HG02852 (cell line): ENCODE measurements around the gene NDUFC1.
A peak's percentile ranks its signal among the peaks of the same experiment; 100 is the strongest.
"Not testable (repeated sequence)": the region's sequence is repeated elsewhere in the genome, so short reads cannot be mapped to it uniquely, and the experiment has no call there.

ENCODE experiments used
- ATAC-seq: cut with Tn5 transposase; IDR thresholded peaks from one replicate; pipeline ENCODE4 v1.9.1; 2021; ENCODE audit warnings: mild to moderate bottlenecking, moderate library complexity; ENCODE audit not compliant: unreplicated experiment

The NDUFC1 gene

DNA sequence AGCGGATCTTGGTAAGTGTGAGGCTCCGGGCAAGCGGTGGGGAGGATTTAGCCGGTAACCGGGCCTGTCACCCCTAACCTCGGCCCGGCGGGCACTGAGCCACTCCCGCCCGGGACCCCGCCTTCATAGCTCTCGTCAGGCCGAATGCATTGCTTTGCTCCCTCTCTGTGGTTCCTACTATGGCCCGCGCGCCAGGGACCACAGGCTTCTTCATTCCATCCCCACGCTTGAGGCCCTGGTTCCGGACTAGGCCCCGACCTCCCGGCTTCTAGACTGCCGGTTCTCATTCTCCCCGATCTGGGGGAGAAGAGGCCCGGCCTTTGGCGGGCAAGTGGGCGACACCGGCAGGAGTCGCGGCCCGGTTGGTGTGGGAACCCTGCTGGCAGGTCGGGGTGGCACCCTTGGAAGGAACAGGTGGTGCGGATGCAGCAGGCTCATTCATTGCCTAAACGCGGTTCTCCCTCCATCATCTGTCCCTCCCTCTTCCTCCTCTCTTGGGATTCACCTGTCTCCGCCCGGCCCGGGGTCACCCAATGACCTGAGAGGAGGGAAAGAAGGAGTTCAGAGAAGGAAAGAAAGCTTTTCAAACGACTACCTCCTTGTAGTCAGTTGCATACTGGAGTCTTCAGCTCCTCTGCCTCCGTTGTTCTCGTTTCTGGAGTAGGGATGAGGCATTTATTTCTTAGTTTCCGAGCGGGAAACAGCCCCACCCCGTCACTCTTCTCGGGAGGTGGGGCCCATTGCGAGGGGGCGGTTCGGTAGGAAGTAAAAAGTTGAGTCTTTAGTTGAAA, at the start of gene NDUFC1:
NDUFC1 (minus strand) TSS at position 657 of the 791 bp plus-strand sequence. CDS start 6,679 bp downstream, outside the sequence.
- ATAC-seq = peak; percentile 35

DNA sequence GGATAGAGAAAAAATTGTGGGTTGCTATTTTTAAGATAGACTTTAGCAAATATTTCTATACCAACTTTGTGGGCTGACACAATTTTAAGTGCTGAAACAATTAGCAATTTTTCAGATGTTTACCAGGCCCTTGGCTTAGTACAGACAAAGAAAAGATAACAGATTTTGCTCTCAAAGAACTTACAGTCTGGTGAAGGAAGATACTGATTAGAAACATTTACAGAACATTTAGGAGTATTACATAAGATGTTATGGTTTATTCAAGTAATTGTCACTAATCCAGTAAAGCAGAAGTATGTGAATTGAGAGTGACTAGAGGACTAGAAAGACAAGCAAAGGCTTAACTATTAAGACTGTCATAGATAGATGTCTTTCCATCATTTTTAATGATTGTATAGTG, 35.3 kb upstream of the NDUFC1 start:
- ATAC-seq = no peak

DNA sequence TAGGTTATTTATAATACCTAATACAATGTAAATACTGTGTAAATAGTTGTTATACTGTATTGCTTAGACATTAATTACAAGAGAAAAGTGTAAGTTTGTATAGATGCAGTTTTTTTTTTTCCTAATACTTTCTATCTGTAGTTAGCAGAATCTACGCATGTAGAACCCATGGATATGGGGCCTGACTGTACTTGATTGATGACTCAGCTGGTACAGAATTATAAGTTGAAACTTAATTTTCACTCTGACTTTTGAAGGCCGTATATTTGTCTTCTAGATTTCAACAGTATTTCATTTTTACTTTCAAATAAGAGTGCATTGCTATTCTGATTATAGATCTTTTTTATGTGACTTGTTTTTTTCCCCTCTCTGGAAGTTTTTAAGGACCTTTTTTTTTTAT, 30.8 kb upstream of the NDUFC1 start:
- no peak for ATAC-seq

DNA sequence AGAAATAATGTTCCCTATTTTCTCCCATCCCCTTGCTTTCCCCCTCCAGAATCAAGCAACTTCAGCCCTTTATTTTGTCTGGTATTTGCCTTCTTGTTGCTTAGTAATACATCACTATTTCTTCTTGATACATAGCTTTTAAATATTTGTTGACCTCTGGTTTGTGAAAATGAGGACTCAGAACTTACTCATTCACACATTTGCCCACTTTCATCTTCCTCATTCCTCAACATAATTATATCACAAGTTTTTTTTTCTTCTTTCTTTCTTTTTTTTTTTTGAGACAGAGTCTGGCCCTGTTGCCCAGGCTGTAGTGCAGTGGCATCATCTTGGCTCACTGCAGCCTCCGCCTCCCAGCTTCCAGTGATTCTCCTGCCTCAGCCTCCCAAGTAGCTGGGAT, 28.9 kb upstream of the NDUFC1 start:
- no peak for ATAC-seq

DNA sequence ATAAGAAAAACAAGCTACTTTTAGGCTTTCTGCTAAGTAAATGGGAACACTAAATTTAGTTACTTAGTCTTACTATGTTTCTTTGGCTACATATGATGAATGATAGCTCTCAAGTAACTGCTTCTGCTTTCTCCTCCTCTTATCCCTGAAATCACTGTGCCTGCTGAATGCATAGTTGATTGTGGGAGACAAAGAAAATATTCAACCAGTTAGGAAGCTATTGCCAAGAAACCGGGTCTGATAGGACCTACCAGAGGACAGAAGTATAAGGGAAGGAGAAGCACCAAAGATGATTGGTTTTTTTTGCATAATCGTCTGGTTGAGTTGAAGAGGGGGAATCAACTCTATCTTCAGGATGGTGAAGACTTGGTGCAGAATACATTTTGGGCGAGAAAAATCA, 28.0 kb upstream of the NDUFC1 start:
- no peak for ATAC-seq

DNA sequence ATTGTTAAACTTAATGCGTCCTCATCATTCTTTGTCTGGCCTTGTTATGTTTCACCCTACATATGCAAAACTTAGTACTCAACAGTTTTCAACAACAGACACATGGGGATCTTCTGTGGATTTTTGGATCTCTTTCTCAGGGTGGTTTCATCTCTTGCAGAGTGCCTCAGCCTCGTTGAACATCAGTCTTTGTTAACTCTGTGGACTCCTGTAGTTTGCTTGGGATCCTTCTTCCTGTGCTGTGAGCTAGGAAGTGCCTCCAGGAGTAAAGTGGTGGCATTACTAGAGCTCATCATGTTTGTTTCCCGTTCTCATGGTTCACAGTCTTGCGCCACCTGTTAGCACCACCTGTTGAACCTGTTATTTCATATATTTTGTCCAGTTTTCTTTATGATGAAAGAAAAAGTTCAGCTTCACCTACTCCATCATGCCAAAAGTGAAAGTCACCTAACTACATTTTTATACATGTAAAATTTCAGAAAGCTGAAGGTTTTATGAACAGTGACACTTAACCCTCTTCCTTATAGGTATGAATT, 27.5 kb upstream of the NDUFC1 start:
- no peak for ATAC-seq

DNA sequence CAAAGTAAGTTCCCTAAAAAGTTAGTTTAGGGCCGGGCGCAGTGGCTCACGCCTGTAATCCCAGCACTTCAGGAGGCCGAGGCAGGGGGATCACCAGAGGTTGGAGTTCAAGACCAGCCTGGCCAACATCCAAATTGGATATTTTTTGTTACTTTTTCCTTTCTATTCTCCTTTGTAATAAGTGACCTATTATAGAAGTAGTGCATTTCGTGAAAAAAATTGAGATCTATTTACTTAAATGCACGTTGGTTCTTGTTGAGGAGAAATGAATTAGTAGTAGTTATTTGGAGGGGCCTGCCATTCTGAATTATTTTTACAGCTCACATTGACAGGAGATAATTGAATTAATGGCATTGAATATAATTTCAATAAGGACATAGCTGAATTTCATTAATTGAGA, 22.3 kb upstream of the NDUFC1 start:
- ATAC-seq = no peak

DNA sequence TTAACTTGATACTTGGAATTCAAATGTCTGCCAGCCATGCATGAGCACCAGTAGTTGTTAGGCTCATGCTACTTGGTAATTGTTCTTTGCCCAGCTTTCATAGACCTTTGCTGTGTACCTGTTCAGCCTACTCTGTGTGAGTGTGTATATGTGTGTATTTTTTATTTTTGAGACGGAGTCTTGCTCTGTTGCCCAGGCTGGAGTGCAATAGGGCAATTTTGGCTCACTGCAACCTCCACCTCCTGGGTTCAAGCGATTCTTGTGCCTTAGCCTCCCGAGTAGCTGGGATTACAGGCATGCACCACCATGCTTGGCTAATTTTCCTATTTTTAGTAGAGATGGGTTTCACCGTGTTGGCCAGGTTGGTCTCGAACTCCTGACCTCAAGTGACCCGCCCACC, 20.3 kb upstream of the NDUFC1 start:
- ATAC-seq = not testable (repeated sequence)

DNA sequence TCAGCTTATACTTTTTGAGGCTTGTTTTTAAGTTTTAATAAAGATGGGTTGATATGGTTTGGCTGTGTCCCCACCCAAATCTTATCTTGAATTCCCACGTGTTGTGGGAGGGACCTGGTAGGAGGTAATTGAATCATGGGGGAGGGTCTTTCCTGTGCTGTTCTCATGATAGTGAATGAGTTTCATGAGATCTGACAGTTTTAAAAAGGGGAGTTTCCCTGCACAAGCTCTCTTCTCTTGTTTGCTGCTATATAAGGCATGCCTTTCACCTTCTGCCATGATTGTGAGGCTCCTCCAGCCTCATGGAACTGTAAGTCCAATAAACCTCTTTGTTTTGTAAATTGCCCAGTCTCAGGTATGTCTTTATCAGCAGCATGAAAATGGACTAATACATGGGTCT, 19.8 kb upstream of the NDUFC1 start:
- ATAC-seq = not testable (repeated sequence)

DNA sequence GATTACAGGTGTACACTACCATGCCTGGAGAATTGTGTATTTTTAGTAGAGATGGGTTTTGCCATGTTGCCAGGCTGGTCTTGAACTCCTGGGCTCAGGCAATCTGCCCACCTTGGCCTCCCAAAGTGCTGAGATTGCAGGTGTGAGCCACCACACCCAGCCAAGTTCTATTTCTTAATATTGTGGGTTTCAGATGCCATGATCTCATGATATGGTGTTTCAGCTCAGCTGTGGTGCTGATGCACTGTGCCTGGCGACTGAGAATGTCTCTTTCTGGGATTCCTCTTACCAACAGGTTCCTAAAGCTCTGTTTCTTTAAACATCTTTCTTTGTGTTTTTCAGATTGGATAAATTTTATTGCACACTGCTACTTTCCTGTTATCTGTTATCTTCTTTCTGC, 17.3 kb upstream of the NDUFC1 start:
- no peak for ATAC-seq

DNA sequence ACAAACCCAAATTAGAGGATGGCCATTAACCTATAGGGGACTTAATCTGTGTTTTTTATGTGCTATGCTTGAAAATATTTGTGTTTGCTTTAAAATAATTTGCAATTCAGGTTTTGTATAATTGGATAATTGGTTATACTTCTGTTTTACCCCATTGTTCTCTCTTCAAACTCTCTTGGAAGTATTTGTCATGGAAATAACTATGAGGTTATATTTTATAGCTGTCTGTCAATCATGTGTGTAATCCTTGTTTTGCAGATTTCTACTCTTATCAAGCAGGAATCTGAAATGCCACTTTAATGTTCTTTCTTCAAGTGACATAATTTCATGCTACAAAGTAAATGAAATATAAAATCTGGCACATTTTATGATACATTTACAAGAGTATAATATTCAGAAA, 15.4 kb upstream of the NDUFC1 start:
- ATAC-seq = no peak

DNA sequence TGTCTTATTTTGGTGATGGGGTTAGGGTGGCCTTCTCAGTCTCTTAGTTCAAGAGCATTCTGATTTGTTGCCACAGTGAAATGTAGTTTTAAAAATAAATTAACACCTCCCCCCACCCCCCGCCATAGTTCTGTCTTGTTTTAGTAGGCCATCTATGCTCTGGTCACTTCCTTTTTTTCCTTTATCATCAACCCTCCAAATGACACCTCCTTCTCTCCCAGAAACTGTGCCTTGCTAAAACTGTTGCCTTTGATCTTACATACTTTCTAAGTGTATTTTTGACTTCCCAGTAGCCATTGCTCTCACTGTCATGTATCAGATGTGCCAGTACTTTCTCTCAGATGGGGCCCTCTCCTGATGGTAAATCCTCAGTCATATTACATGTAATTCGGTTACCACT, 14.5 kb upstream of the NDUFC1 start:
- no peak for ATAC-seq

DNA sequence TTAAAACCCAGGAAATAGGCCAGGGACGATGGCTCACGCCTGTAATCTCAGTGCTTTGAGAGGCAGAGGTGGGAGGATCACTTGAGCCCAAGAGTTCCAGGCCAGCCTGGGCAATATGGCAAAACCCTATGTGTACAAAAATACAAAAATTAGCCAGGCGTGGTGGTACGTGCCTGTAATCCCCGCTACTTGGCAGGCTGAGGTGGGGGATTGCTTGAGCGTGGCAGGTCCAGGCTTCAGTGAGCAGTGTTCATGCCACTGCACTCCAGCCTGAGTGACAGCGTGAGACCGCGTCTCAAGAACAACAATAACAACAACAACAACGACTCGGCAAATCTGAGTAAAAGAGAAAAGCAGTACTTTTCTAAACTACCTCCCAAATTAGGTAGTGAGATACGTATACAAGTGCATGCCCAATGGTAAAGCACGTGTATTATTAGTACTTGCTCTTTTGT, 13.0 kb upstream of the NDUFC1 start:
- ATAC-seq = peak; percentile 64

DNA sequence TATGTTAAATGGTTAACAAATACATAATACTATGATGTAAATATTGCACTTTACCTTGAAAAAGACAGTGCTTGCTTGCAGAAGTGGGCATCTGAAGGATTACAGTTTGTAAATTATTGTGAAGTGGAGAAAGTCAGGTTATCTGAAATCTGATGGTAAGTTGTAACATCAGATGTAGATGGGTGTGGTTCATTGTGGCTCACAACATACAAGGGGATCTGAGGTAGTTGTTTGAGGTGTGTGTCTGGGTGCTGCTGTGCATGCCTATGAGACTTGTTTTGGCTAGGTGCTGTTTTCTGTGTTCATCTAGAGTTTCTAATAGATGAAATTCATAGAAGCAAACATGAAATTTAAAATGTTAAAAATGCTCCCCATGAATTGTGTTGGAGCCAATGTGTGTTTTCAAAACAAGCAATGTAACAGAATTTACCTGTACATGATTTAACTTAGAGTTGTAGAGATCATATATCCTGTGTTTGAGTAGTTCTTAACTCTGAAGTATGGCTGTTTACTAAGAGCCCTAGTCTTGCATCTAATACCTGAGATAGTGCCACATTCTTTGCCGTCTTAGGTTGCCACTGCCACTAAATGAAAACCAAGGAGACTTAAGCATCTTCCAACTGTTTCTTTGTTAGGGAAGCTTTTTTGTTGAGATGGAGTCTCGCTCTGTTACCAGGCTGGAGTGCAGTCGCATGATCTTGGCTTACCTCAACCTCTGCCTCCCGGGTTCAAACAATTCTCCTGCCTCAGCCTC, 11.9 kb upstream of the NDUFC1 start:
- no peak for ATAC-seq

DNA sequence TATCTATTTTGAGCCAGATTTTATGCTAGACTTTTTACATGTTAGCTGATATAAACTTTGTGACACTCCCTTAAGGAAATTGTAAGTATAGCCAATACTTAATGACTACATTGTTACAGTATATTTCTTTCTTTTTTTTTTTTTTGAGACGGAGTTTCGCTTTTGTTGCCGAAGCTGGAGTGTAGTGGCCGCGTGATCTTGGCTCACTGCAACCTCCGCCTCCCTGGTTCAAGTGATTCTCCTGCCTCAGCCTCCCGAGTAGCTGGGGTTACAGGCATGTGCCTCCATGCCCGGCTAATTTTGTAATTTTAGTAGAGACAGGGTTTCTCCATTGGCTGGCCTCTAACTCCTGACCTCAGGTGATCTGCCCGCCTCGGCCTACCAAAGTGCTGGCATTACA, 11.1 kb upstream of the NDUFC1 start:
- ATAC-seq = not testable (repeated sequence)

DNA sequence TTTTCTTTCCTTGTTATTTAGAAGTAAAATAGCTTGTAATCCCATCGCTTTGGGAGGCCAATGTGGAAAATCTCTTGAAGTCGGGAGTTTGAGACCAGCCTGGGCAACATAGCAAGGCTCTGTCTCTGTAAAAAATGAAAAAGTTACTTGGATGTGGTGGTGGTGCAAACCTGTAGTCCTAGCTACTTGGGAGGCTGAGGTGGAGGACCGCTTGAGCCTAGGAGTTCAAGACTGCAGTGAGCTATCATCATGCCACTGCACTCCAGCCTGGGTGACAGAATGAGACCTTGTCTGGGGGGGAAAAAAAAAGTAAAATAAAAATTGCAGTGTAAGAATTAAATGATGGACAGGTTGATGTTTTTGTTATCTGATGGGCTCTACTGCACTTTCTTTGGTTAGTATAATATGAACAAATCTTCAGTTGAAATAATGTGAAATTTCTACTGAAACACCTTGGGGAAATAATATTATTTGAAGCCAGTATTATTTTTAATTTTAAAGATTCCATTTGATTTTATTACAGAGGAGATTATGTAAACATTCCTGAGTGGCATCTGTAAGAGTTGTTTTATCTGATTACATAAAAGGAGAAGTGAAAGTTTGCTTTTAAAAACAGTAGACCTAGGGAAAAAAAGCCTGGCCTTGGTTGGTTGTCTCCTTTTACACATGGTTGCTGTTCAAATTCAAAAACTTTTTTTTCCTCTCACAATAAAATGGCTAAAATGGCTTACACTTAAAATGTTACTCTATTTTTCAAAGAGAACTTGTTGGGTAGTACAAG, 10.5 kb upstream of the NDUFC1 start:
- ATAC-seq = no peak

DNA sequence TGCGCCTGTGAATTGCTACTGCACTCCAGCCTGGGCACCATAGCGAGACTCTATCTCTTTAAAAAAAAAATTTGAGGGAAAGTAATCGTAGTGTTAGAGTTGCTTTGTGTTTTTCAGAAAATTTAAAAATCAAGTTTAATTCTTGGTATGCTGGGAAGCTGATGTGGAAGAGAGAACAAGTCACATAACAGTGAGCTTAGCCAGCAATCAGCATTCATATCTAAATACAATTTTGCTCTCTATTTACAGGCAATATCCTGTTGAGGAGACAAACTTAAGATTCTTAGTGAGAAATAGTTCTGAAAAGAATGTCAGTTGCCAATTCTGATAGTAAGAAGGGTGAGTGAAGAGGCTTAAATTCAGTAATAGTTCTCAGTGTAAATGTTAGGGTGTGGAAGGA, 9.6 kb upstream of the NDUFC1 start:
- no peak for ATAC-seq

DNA sequence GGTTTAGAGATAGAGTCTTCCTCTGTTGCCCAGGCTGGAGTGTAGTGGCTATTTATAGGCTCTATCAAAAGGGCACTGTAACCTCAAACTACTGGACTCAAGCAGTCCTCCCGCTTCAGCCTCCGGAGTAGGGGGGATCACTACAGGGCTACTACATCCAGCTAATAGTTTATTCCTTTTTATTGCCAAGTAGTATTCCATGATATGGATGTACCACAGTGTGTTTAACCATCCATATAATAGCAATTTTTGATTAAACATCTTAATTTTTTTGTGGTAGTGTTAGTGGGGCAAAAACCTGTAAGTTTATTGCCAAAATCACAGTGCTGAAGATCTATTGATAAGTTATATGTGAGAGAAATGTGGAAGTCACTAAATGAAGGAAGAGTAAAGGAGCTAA, 2.6 kb upstream of the NDUFC1 start:
- no peak for ATAC-seq

DNA sequence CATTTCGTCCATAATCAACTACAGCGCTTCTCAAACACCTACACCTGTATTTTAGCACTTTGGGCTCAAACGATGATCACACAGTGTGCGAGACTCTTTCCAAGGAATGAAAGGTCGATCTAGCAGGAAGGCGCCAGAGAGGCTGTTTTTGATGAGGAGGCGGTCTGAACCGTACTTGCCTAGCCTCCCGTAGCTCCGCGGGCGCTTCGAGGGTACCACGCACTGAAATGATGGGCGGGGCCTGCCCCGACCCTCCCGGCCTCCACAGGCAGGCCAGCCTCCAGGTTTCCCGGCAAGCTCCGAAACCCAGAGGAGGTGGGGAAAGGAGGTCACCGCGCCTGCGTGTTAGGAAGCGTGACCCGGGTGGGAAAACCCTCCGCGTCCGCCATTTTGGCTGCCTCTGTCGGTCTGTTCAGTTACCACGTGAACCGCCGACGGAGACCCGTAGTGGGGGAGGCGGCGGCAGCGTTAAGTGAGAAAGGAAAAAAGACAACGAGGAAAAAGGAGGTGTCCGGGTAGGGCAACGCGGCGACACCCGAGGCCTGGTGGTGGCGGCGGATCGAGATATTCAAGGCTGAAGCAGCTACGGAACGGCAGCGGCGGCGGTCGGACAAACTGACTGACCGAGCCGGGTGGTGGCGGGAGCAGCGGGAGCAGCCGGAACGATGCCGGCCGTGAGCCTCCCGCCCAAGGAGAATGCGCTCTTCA, 1.0 kb downstream of the NDUFC1 start, which contains the start of gene NAA15:
NAA15 (plus strand) TSS at position 393 of the 708 bp plus-strand sequence; CDS start at position 666, 273 bp downstream.
- peak; percentile 81 for ATAC-seq

DNA sequence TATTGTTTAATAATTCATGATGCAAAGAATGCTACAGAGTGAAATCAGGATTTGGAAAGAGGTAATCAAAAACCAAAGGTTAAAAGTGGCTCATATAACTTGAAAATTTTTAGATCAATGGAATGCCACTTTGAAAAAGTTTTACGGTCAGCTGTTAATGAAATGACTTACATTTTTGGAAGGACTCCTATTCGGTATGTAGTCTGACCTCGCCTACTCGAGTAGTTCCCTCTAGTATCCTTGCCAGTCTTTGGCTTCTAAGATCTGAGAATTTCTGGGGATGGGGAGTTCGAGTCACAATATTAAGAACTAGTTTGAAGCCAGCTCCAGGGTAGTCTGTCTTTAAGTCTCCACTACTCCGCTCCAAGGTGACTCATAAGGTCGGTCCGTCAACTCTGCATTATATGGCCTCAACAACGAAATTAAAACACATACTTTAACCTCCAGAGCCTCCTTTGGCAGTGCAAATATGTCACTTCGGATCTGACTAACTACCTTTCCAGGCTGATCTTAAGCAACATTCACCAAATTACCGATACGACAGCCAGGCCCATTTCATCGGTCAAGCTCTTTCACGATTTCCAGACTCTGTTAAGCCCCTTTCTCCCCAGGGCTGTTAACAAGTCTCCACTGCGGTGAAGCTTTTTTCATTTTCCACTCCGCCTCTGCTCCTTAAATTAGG, 1.7 kb downstream of the NDUFC1 start:
- ATAC-seq = peak; percentile 8
